ENCODE measurements around the gene ACBD6.

DNA sequence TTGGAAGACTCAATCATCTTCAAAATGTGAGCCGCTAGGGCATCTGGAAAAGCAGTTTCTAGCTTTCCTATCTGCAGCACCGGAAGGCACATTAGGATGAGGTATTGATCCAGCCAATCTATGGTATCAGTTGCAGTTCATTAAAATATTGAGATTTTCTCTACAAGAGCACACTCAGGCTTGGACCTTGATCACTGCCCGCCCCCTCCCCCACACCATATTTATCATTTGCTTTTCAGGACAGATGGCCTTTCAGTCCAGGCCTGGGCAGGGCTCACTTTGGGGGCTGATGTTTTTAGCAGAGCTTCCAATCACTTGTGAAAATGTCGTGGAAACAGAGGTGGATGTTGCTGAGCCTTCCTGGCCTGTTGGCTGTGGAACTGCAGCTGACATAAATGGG is 254.8 kb downstream of the ACBD6 start:
- TF ChIP-seq, protein P1, sequence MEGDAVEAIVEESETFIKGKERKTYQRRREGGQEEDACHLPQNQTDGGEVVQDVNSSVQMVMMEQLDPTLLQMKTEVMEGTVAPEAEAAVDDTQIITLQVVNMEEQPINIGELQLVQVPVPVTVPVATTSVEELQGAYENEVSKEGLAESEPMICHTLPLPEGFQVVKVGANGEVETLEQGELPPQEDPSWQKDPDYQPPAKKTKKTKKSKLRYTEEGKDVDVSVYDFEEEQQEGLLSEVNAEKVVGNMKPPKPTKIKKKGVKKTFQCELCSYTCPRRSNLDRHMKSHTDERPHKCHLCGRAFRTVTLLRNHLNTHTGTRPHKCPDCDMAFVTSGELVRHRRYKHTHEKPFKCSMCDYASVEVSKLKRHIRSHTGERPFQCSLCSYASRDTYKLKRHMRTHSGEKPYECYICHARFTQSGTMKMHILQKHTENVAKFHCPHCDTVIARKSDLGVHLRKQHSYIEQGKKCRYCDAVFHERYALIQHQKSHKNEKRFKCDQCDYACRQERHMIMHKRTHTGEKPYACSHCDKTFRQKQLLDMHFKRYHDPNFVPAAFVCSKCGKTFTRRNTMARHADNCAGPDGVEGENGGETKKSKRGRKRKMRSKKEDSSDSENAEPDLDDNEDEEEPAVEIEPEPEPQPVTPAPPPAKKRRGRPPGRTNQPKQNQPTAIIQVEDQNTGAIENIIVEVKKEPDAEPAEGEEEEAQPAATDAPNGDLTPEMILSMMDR (IDR thresholded peaks at IDR 0.05): no peak
- TF ChIP-seq POLR2A (IDR thresholded peaks at IDR 0.05; ENCODE audit: low read depth) (no peak), POLR2AphosphoS5 (IDR thresholded peaks at IDR 0.05) (no peak)
